Stimulated activated CD4-positive, alpha-beta T cell treated with anti-CD3 and anti-CD28 coated beads, Interleukin-4, amount 100 ng/mL, for 24 hours (primary cell): ENCODE measurements around the gene ALAS1.
A peak's percentile ranks its signal among the peaks of the same experiment; 100 is the strongest.

ENCODE experiments used
- DNase-seq: peaks from one replicate; pipeline ENCODE4 v3.0.0-alpha.2; 2020

The ALAS1 gene

DNA sequence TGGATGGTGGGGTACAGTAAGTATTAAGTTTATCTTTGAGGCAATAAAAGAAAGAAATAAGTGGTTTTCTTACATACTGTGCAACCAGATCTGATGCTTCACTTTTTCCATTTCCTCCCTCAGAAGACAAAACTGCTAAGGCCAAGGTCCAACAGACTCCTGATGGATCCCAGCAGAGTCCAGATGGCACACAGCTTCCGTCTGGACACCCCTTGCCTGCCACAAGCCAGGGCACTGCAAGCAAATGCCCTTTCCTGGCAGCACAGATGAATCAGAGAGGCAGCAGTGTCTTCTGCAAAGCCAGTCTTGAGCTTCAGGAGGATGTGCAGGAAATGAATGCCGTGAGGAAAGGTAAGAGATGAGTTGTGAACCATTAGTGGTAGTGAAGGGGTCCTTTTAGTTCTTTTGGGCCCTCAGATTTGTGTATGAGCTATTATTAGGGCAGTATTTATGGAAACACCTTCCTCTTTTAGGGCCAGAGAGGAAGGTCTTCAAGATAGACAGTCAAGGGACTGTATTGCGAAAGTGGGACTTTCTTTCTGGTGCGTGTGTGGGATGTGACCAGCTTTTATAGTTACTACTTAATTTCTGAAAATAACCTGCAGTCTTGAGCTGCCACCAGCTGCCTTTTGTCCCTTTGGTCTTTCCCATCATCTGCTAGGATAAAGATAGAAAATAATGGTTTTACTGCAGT lies 4.6 kb downstream of the ALAS1 start:
- no peak for DNase-seq

DNA sequence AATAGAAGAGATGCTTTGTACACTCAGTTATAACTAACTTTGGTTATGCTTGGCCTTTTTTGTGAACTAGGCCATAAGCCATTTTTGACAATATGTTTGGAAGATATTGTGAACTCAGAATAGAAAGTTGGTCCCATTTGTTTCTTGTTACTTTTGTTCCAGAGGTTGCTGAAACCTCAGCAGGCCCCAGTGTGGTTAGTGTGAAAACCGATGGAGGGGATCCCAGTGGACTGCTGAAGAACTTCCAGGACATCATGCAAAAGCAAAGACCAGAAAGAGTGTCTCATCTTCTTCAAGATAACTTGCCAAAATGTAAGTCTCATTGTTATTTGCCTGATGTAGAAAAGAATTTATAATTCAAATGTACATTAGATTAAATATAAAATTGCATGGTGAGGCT lies 5.7 kb downstream of the ALAS1 start:
- no peak for DNase-seq

DNA sequence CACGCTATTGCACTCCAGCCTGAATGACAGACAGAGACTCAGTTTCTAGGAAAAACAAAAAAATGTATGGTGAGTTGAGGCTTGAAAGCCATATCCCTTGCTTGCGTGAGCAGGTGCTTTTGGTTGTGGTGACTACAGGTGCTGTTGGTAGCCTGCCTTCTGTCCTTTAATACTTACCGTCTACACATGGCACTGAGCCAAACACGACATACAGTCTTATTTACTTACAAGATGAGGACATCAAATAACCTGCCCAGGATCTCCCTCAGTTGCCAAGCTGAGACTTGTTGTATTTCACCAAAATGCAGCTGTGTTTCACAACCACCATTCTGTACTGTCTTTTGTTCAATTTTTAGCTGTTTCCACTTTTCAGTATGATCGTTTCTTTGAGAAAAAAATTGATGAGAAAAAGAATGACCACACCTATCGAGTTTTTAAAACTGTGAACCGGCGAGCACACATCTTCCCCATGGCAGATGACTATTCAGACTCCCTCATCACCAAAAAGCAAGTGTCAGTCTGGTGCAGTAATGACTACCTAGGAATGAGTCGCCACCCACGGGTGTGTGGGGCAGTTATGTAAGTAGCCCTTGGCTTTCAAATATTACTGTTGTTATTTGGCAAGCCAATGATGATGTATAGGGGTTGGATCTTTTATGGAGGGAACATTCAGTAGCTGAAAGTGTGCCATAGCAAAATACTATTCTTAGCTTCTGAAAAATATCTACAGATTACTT lies 6.5 kb downstream of the ALAS1 start:
- DNase-seq: no peak

DNA sequence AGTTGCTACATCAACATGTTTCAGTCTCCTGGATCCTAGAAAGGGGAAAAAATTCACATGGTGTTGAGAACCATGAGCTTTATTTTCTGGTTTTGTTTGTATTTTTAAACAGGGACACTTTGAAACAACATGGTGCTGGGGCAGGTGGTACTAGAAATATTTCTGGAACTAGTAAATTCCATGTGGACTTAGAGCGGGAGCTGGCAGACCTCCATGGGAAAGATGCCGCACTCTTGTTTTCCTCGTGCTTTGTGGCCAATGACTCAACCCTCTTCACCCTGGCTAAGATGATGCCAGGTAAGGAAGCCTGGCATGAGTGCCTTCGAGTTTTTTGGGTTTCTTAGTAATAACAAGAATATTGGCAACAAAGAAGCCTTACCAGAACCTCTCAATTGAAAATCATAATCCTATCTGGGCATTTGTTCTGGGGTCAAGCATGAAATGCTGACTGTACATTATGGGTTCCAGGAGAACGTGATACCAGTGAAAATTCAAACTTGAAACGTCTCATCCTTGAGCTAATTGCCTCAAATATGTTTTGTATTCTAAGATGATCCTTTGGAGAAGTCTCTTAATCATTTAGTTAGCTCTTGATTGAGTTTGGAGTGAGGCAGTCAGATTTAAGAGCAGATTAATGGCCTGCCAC lies 7.9 kb downstream of the ALAS1 start:
- DNase-seq: no peak

DNA sequence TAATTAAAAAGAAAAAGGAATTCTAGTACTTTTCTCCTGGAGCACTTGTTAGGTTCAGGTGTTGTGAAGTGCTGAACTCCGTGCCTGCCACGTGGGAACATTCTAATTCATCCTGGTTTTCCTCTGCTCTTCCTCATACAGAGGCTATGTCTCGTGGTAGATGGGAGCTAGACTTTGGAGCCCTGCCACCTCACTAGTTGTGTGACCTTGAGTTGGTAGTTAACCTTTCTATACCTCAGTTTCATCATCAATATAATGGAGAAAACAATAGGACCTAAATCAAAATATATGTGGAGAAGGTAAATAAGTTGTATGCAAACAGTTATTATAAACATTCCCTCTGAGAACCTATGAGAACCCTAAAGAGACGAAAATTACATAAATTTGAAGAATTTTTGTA lies 10.6 kb downstream of the ALAS1 start:
- DNase-seq: no peak

DNA sequence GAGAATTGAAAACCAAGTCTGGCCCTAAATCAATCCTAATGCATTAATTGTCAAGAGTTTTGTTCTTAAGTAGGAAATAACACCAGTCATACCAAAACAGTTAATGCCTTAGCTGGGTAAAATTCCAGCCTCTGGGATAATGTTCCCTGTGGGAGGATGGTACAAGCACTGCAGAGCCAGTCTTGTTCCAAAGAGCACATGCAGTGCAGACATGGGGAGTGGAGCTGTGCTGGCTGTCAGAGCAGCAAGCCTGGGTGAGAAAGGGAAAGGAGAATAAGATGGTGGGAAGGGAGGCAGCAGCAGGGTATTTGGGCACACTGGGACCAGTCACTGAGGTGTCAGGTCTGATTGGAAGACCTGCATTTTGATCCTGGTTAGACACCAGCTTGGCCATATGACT lies 12.1 kb downstream of the ALAS1 start:
- DNase-seq: no peak

DNA sequence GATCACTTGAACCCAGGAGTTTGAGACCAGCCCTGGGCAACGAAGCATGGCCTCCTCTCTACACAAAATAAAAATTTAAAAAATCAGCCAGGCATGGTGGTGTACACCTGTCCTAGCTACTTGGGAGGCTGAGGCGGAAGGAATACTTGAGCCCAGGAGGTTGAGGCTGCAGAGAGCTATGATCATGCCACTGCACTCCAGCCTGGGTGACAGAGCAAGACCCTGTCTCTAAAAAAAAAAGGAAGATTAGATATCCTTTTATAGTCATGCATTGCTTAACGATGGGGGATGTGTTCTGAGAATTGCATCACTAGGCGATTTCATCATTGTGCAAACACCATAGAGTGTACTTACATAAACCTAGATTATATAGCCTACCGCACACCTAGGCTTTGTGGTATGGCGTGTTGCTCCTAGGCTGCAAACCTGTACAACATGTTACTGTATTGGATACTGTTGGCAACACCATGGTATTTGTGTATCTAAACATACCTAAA lies 12.6 kb downstream of the ALAS1 start:
- no peak for DNase-seq

DNA sequence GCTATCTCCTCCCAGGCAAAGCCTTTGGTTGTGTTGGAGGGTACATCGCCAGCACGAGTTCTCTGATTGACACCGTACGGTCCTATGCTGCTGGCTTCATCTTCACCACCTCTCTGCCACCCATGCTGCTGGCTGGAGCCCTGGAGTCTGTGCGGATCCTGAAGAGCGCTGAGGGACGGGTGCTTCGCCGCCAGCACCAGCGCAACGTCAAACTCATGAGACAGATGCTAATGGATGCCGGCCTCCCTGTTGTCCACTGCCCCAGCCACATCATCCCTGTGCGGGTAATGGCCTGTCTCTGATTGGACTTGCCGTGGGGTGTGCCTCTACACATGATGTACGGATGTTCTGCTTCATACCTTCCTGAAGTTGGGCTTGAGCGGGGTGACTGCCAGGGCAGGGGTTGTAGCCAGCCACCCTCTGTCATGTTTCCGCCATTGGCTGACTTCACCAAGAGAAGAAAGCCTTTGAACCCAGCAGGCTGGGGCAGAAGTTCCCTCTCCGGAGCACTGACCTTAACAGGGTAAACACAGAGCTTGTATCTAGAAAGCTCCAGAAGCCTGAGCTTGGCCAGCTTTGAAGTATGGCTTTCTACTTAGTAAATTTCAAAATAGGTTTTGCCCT lies 13.4 kb downstream of the ALAS1 start:
- no peak for DNase-seq

DNA sequence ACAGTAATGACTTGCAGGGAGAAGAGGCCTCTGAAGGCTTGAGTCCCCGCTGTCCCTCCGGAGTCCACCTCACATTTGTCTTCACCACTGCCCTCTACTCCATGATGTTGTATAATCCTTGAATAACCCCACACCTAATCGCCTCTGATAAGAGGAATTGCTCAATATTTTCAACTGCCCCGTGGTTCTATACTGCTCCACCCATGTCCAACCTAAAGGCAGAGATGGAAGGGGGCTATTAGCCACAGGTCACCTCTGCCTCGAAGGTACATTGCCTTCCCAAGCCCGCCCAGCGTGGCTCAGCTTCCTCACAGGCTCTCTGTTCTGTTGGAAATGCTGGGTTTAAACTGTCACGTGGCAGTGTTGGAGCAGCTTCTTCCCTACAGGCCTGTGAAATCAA lies 15.0 kb downstream of the ALAS1 start:
- no peak for DNase-seq

DNA sequence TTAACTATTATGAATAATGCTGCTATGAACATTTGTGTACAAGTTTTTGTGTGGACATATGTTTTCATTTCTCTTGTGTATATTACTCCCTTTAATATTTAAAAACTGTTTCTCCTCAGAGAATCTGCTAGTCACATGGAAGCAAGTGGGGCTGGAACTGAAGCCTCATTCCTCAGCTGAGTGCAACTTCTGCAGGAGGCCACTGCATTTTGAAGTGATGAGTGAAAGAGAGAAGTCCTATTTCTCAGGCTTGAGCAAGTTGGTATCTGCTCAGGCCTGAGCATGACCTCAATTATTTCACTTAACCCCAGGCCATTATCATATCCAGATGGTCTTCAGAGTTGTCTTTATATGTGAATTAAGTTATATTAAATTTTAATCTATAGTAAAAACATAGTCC lies 15.9 kb downstream of the ALAS1 start:
- DNase-seq: no peak

DNA sequence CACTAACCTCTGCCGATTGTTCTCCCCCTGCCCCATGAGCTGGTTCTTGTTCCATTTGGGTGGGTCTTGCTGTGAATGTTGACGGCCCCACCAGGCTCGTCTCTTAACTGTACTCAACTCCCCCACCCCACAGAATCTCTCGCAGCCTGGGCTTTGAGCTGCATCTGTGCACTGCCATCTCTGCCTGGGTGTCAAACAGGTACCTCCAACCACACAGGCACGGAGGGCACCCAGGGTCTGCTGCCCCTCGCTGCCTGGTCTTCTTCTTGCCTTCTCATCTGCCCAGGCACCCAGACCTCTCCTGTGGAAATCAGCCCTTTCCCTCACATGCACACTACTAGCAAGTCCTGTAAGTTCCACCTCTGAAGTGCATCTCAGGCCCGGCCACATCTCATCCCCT lies 17.4 kb downstream of the ALAS1 start:
- DNase-seq: no peak

DNA sequence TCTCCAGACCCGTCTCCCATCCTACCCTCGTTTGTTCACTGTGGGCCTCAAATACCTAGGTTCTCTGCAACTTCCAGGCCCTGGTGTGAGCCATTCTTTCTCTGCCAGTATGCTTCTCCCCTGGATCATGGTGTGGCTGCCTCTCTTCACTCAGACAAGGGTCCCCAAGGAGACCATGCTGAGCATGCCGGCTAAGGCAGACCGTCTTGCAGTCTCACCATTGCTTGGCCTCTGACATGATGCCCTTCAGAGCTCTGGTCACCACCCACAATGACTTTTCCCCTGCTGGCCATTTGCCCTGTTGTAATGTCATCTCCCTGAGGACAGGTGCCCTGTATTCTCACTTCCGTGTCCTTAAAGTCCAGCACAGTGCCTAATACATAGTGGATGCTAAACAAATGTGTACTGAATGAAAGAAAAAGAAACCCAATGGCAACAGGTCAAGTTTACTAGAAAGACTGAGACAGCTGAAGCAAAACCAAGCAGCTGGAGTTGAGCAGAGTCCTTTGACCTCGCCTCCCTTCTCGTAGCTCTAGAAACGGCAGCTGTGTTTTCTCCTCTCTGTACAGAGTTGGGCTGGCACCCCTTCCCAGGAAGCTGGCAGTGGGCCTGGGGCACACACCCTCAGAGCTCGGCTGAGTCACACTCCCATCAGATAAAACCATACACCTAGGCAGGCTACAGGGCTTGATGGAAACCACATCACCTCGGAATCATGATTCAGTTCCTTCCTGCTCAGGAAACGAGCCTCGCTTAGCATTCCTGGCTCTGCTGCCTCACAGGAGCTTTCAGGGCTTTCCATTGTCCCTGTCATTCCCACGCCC lies 18.8 kb downstream of the ALAS1 start:
- DNase-seq: peak; percentile 57

DNA sequence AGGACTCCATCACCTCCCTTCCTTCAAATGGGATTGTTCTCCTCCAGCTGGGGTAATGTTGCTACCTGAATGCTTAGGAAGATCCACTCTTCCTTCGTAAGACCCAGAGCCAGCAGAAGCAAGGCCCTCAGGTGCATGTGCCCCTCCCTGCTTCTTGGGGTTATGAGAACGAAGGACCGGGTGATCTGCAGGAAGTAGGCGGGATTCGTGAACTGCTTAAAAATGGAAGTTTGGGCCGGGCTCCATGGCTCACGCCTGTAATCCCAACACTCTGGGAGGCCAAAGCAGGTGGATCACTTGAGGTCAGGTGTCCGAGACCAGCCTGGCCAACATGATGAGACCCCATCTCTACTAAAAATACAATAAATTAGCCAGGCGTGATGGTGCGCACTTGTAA lies 19.4 kb downstream of the ALAS1 start:
- DNase-seq: no peak

DNA sequence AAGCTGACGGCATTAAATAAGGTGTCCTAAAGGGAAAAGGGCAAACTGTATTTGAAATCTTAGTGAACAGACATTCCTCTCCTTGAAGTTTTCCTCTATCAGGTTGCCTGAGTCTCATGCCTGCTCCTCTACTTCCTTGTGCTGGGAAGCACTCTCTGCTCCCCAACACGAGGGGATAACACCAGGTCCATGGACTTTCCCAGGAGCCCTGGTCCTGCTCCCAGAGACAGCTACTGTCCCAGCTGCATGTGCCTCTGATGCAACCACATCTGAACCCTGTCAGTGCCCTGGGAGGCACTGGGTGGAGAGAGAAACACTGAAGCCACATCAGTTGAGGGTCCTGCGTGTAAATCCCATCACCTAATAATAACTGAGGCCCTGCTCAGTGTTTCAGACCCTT lies 20.1 kb downstream of the ALAS1 start:
- DNase-seq: no peak

DNA sequence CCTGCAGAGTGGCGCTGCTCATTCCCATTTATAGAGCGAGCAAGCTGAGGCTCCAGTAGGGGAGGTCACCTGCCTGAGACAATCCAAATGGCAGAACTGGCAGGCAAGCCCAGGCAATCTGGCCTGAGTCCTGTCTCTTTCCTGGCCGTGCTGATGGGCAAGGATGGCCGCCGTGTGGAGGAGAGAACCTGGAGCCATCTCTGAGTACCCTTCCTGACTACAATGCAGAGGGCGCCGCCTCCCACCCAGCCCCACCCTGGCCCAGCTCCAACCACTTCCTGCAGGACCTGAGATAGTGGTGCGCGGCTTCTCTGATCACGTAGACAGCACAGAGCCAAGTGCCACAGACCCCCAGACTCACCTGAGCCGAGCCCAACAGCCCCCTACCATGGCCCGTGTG lies 20.5 kb downstream of the ALAS1 start:
- no peak for DNase-seq

DNA sequence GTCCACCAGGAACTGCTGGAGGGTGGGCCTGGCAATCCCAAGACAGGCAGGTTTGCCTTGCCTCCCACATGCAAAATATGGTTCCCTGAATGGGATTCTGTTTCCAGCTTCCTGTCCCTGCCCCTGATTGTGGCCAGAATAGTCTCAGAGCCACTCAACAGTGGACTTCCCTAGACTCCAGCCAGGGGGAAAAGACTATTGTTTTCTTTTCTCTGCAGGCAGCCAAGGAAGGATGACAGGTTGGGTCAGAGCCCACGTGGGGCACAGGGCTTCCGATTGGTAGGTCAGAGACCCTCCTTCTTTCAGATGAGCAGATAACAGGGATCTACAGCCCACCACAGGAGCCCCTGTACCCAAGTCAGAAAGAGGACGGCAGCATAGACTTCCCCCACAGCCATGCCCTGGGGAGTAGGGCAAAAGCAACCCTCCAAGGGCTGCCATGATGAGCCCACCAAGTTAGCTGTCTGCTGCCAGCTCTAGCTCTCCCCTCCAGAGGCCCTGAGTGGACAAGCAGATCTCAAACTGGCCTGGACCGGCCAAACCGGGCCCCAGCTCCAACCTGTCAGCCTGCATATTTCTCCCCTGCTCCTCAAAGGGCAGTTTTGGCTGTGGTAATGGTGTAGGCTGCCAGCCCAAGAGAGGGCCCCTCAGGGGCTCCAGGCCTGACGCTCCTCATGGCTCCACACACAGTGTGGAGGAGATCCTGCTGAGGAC lies 21.1 kb downstream of the ALAS1 start:
- no peak for DNase-seq

DNA sequence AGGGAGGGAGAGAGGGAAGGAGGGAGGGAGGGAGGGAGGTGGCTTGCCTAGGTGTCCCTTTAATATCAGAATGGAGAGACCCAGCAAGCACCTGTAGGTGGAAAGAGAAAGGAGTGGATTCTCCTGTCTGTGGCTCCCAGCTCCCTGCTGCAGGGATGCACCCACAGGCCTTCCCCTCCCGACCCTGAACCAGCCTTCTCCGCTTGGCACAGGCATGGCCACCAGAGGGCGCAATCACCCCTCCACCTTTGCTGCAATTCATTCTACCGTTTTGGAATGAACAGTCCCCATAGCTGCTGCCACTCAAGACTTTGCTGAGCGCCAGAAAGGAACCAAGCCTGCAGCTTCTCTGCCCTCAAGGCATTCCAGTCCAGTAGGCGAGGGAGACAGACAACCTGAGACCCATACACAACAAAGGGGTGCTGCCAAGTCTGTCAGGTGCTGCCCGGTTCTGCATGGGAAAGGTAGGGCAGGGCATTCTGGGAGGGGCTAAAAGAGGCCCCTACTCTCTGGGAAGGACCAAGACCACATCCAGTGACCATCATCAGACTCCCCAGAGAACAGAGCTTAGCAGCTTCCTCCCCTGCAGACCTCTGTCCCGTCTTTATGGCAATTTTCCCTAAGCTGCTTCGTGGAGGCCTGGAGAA lies 22.5 kb downstream of the ALAS1 start:
- DNase-seq: peak; percentile 91

DNA sequence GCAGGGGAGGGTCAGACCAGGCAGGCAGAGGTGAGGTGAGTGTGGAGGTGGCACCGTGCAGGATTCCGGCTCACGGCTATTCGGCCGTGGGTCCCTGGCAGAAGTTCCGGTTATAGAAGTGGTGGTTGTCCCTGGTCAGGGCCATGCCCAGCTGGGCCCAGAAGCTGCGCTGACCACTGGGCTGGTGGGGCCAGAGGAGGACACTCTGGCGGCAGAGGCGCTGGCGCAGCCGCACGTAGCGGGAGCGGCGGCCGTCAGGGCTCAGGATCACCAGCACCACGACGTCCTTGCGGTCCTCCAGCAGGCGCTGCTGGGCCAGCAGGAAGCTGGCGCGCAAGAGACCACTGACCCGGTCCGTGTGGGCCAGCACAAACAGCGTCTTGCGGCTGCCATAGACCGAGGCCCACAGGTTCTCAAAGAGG lies 23.2 kb downstream of the ALAS1 start:
- DNase-seq: no peak

DNA sequence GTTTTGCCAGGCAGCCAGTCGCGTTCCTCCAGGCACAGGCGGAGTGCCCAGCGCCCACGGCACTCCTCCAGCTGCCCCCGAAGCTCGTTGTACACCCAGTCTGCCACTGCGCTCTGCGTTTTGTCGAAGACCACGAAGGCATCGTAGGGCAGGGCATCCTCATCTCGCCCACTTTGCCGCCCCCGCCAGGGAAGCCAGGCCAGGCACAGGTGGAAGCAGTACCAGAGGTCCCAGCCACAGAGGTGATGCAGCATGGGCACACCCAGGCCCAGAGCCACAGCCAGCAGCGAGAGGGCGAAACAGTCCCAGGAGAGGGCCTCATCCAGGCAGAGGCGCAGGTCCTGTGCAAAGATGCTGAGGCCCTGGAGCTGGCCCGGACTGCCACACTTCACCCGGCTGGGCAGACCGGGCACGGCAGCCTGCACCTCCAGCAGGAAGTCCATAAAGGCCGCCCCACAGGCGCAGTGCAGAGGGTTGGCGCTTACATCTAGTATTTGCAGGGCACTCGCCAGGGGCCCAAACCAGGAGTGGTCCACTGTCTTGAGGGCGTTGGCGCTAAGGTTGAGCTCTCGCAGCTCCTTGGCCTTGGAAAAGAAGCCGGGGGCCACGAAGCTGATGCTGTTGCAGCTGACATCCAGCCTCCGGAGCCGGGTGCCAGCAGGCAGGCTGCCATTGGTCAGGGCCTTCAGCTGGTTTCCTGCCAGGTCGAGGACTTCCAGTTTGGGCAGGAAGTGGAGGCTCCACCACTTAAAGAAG lies 23.8 kb downstream of the ALAS1 start:
- DNase-seq: peak; percentile 54

DNA sequence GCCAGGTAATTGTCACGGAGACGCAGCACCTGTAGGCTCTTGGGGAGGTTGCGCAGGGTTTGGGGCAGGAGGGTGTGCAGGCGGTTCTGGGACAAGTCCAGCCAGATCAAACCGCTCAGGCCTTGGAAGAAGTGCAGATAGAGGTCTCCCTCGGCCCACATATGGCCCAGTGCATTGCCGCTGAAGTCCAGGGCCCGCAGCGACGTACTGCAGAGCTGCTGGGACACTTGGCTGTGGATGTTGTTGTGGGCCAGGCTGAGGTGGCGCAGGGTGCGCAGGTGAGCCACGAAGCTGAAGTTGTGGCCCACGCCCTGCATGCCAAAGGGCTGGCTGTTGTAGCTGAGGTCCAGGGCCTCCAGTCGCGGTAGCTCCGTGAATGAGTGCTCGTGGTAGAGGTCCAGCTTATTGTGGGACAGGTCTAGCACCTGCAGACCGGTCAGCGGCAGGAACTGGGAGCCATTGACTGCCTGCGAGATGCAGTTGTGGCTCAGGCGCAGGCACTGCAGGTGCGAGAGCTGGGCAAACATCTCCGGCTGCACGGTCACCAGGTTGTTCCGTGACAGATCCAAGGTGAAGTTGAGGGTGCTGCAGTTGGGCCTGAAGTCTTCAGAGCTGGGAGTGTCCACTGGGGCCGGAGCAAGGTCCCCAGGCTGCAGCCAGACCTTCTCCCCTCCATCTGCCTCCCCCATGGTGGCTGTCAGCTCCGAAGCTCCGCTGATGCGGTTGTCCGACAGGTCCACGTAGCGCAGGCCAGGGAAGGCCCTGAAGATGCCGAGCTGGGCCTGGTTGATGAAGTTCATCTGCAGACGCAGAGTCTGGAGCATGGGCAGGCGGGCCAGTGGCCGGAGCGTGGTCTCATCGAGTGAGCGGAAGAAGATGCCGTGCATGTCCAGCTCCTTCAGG lies 24.6 kb downstream of the ALAS1 start:
- DNase-seq: no peak
